ENCODE results near the gene PRDM16. TPM values are rescaled to one million over a fixed set of nuclear protein-coding genes. Genes with fewer than 3 reads are reported as not detected.

The PRDM16 gene
- total RNA-seq, 1 donor from 2014 or later, result 0.79 TPM

DNA sequence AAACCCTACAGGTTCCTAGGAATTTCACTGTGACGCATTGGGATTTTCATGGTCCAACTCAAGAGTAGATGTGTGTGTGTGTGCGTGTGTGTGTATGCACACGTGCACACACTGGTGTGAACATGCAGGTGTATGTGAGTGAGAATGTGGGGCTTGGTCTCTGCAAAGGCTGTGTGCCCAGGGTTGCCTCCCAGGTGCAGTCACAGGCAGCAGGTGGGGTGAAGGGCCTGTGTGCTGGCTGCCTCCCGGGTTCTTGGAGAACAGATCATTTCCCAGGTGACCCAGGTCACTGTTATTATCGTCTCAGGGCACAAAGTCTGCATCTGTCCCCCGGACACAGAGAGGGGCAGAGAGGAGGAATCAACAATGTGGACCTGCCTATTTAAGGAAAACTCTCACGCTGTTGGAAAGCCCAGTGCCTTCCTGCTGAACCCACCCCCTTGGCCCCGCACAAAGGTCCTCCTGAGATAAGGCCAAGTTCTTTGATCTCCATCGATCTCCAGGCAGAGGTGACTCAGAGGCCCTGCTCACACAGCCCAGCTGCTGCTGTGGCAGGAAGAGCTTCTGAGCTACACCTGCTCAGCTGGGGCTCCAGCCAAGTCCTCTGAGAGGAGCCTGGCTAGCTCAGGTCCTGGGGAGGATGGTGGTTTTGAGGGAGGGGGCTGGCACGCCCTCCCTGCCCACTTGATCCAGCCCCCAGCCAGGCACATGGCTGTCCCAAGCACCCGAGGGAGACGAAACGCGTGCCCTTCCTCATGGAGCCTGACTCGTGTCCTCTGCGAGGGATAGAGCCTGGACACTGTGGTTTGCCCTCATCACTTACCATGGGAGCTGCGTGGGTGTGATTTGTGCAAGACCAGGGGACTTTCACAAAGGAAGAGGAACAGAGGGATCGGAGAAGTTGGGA, 251.5 kb downstream of the PRDM16 start:
- no peak for TF ChIP-seq CTCF (IDR thresholded peaks at IDR 0.05; ENCODE audit: insufficient read depth, low read length, severe bottlenecking)
- DNase-seq (ENCODE audit: low read depth) (no peak), FAIRE-seq (no peak)
- no peaks in the 10 kb centered on the region for H3K36me3 ChIP-seq (ENCODE audit: control insufficient read depth, insufficient read depth, low read length)
- H3K27me3 ChIP-seq (ENCODE audit: control insufficient read depth, insufficient read depth, low read length), result no peaks in the 10 kb centered on the region
- H3K4me3 ChIP-seq (ENCODE audit: low read depth, low read length), result no peak overlapping the region

- DNase-seq (ENCODE audit: low read depth) (no peak), FAIRE-seq (peak; percentile 70)
- H3K27me3 ChIP-seq (ENCODE audit: control insufficient read depth, insufficient read depth, low read length), result no peaks in the 10 kb centered on the region
- no peak overlapping the region for H3K4me3 ChIP-seq (ENCODE audit: low read depth, low read length)
- H3K36me3 ChIP-seq (ENCODE audit: control insufficient read depth, insufficient read depth, low read length), result no peaks in the 10 kb centered on the region
- TF ChIP-seq CTCF (IDR thresholded peaks at IDR 0.05; ENCODE audit: insufficient read depth, low read length, severe bottlenecking), result no peak
Observed at GRCh38 chr1:3321559-3322449, 252.8 kb downstream of the PRDM16 start.

- FAIRE-seq, result no peak
Observed at GRCh38 chr1:3322450-3323020, 253.5 kb downstream of the PRDM16 start.

GRCh38 chr1:3323021-3323795, 254.2 kb downstream of the PRDM16 start:
- DNase-seq (ENCODE audit: low read depth) (no peak), FAIRE-seq (no peak)
- no peak for TF ChIP-seq CTCF (IDR thresholded peaks at IDR 0.05; ENCODE audit: insufficient read depth, low read length, severe bottlenecking)
- Histone ChIP-seq H3K4me3 (ENCODE audit: low read depth, low read length) (no peak overlapping the region), H3K27me3 (ENCODE audit: control insufficient read depth, insufficient read depth, low read length) (no peaks in the 10 kb centered on the region), H3K36me3 (ENCODE audit: control insufficient read depth, insufficient read depth, low read length) (no peaks in the 10 kb centered on the region)

More at GRCh38 chr1:3322450-3323020, 253.5 kb downstream of the PRDM16 start:
- no peak overlapping the region for H3K4me3 ChIP-seq (ENCODE audit: low read depth, low read length)
- TF ChIP-seq CTCF (IDR thresholded peaks at IDR 0.05; ENCODE audit: insufficient read depth, low read length, severe bottlenecking), result no peak
- no peaks in the 10 kb centered on the region for H3K36me3 ChIP-seq (ENCODE audit: control insufficient read depth, insufficient read depth, low read length)
- DNase-seq (ENCODE audit: low read depth), result no peak
- H3K27me3 ChIP-seq (ENCODE audit: control insufficient read depth, insufficient read depth, low read length), result no peaks in the 10 kb centered on the region

Data from bronchial epithelial cell (primary cell).